HepG2 (cell line): ENCODE data around the gene PRR29. TPM values are rescaled to one million over a fixed set of nuclear protein-coding genes. Genes with fewer than 3 reads are reported as not detected.
A peak's percentile ranks its signal among the peaks of the same experiment; 100 is the strongest.

Source experiments
- ARNT ChIP-seq: fragments of 450-650 bp; IDR thresholded peaks from 2 replicates; pipeline ENCODE4 v1.6.1; 2017
- FOXA3 ChIP-seq: IDR thresholded peaks from 2 replicates; pipeline ENCODE4 v1.6.1; 2016; ENCODE audit warnings: missing genetic modification reagents, missing compliant biosample characterization
- HES4 ChIP-seq: sonication (generic); formaldehyde crosslinking; IDR thresholded peaks from 2 replicates; pipeline ENCODE4 v1.9.0; 2021; ENCODE audit warnings: mild to moderate bottlenecking, missing genetic modification reagents, borderline replicate concordance
- HOXA5 ChIP-seq: sonication (generic); formaldehyde crosslinking; IDR thresholded peaks from 2 replicates; pipeline ENCODE4 v1.4.0; 2020; ENCODE audit warnings: missing genetic modification reagents
- MYC ChIP-seq: sonication (generic); formaldehyde crosslinking; IDR thresholded peaks from 2 replicates; pipeline ENCODE4 v1.9.0; 2021; ENCODE audit warnings: missing genetic modification reagents, borderline replicate concordance
- NFYC ChIP-seq: IDR thresholded peaks from 2 replicates; pipeline ENCODE4 v1.6.1; 2016; ENCODE audit warnings: missing genetic modification reagents, missing compliant biosample characterization
- PAF1 ChIP-seq: IDR thresholded peaks from 2 replicates; pipeline ENCODE4 v1.6.1; 2016; ENCODE audit warnings: missing genetic modification reagents, missing compliant biosample characterization
- RXRB ChIP-seq: IDR thresholded peaks from 2 replicates; pipeline ENCODE4 v1.6.1; 2016; ENCODE audit warnings: borderline replicate concordance, missing genetic modification reagents, missing compliant biosample characterization
- TBX2 ChIP-seq: sonication (generic); formaldehyde crosslinking; IDR thresholded peaks from 2 replicates; pipeline ENCODE4 v1.5.0; 2020; ENCODE audit warnings: missing genetic modification reagents, mild to moderate bottlenecking, borderline replicate concordance
- ZNF33A ChIP-seq: sonication (generic); formaldehyde crosslinking; IDR thresholded peaks from 2 replicates; pipeline ENCODE4 v1.5.1; 2020; ENCODE audit warnings: missing genetic modification reagents, mild to moderate bottlenecking, moderate library complexity, borderline replicate concordance
- ZNF350 ChIP-seq: sonication (generic); formaldehyde crosslinking; IDR thresholded peaks from 2 replicates; pipeline ENCODE4 v1.4.0; 2020; ENCODE audit warnings: mild to moderate bottlenecking, low read depth, missing genetic modification reagents, borderline replicate concordance
- ZNF484 ChIP-seq: sonication (generic); formaldehyde crosslinking; IDR thresholded peaks from 2 replicates; pipeline ENCODE4 v1.5.1; 2020; ENCODE audit warnings: mild to moderate bottlenecking, low read depth, missing genetic modification reagents, borderline replicate concordance
- ZNF501 ChIP-seq: sonication (generic); formaldehyde crosslinking; IDR thresholded peaks from 2 replicates; pipeline ENCODE4 v1.5.1; 2020; ENCODE audit warnings: mild to moderate bottlenecking, moderate library complexity, missing genetic modification reagents
- ZNF724P ChIP-seq: sonication (generic); formaldehyde crosslinking; IDR thresholded peaks from 2 replicates; pipeline ENCODE4 v1.8.0; 2022; ENCODE audit warnings: missing genetic modification reagents, borderline replicate concordance
- polyA plus RNA-seq, 8 experiments: library from polyadenylated mRNA; depleted of rRNA in 3 of 8; stranded (reverse) in 7 of 8; unstranded in 1 of 8; fragments of >200 nt; fragmentation: Illumina TruSeq in 4 of 8; extraction: Trizol in 4 of 8; gene quantifications; 2 replicates each; pipeline versions ENCODE4 v1.2.1 to v1.2.3, GENCODE V29; 2011 to 2016; ENCODE audit warnings: low read depth in 4 of 8, missing spikeins in 1 of 8, mixed read lengths in 1 of 8; ENCODE audit not compliant: insufficient read depth in 1 of 8
- total RNA-seq, 5 experiments: library from RNA; depleted of rRNA; stranded (reverse); fragments of >200 nt; fragmentation: Illumina TruSeq; extraction: Trizol; gene quantifications; 2 replicates each; pipeline ENCODE4 v1.2.3, GENCODE V29; 2016; ENCODE audit warnings: low read depth in 1 of 5
- TF ChIP-seq, protein P1 (sequence below): IDR thresholded peaks from 2 replicates; pipeline ENCODE4 v1.6.1; 2016; ENCODE audit warnings: low read depth, missing genetic modification reagents, missing compliant biosample characterization
- TF ChIP-seq, protein P2 (sequence below): sonication (generic); formaldehyde crosslinking; conservative IDR thresholded peaks from 2 replicates; pipeline ENCODE4 v1.5.0; 2020; ENCODE audit warnings: missing genetic modification reagents
- TF ChIP-seq, protein P3 (sequence below): sonication (generic); formaldehyde crosslinking; IDR thresholded peaks from 2 replicates; pipeline ENCODE4 v1.8.1; 2022; ENCODE audit warnings: low read depth, mild to moderate bottlenecking, missing genetic modification reagents
- TF ChIP-seq, protein P4 (sequence below): sonication (generic); formaldehyde crosslinking; IDR thresholded peaks from 2 replicates; pipeline ENCODE4 v1.5.0; 2020; ENCODE audit warnings: mild to moderate bottlenecking, missing genetic modification reagents

PRR29 gene
- total and polyA plus RNA-seq, 2 of the 13 experiments (the other 11 are each of a cell fraction or from before 2014, with no cell fraction given) = 0.07 to 0.20 TPM

DNA sequence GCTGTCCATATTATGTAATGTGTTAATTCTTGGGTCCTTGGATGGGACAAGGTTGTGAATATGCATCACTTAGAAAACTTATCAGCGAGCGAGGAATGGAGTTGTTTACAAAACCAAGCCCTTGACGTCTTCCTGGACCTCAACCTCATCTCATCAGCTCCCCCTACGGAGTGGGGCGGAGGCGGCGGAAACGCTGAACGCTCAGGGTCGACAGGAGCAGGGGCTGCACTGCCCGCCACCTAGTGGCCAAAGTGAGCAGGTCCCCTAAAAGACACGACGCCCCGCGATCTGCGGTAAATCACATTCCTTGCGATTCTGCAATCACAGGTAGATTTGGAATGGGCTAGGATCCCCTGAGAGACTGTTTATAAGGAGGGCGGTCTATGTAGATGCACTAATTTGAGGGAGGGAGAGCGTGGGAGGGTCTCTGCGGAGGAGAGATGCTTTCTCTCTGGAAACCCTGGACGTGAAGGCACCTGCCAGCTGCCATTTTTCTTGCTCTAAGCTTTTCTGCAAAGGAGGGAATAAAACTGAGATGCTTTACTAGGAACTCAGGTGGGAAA is 27.7 kb downstream of the PRR29 start (continued):
- TF ChIP-seq, protein P1, sequence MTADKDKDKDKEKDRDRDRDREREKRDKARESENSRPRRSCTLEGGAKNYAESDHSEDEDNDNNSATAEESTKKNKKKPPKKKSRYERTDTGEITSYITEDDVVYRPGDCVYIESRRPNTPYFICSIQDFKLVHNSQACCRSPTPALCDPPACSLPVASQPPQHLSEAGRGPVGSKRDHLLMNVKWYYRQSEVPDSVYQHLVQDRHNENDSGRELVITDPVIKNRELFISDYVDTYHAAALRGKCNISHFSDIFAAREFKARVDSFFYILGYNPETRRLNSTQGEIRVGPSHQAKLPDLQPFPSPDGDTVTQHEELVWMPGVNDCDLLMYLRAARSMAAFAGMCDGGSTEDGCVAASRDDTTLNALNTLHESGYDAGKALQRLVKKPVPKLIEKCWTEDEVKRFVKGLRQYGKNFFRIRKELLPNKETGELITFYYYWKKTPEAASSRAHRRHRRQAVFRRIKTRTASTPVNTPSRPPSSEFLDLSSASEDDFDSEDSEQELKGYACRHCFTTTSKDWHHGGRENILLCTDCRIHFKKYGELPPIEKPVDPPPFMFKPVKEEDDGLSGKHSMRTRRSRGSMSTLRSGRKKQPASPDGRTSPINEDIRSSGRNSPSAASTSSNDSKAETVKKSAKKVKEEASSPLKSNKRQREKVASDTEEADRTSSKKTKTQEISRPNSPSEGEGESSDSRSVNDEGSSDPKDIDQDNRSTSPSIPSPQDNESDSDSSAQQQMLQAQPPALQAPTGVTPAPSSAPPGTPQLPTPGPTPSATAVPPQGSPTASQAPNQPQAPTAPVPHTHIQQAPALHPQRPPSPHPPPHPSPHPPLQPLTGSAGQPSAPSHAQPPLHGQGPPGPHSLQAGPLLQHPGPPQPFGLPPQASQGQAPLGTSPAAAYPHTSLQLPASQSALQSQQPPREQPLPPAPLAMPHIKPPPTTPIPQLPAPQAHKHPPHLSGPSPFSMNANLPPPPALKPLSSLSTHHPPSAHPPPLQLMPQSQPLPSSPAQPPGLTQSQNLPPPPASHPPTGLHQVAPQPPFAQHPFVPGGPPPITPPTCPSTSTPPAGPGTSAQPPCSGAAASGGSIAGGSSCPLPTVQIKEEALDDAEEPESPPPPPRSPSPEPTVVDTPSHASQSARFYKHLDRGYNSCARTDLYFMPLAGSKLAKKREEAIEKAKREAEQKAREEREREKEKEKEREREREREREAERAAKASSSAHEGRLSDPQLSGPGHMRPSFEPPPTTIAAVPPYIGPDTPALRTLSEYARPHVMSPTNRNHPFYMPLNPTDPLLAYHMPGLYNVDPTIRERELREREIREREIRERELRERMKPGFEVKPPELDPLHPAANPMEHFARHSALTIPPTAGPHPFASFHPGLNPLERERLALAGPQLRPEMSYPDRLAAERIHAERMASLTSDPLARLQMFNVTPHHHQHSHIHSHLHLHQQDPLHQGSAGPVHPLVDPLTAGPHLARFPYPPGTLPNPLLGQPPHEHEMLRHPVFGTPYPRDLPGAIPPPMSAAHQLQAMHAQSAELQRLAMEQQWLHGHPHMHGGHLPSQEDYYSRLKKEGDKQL (CRISPR knock-in tag) = no peak
- no peak for TF ChIP-seq ZNF724P (CRISPR knock-in tag)
- 0 out of 2 replicates have a peak, but pooled peaks have one; percentile 47 for TF ChIP-seq HOXA5 (CRISPR knock-in tag)
- TF ChIP-seq, protein P2, sequence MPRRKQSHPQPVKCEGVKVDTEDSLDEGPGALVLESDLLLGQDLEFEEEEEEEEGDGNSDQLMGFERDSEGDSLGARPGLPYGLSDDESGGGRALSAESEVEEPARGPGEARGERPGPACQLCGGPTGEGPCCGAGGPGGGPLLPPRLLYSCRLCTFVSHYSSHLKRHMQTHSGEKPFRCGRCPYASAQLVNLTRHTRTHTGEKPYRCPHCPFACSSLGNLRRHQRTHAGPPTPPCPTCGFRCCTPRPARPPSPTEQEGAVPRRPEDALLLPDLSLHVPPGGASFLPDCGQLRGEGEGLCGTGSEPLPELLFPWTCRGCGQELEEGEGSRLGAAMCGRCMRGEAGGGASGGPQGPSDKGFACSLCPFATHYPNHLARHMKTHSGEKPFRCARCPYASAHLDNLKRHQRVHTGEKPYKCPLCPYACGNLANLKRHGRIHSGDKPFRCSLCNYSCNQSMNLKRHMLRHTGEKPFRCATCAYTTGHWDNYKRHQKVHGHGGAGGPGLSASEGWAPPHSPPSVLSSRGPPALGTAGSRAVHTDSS (CRISPR knock-in tag) = peak; percentile 82; the same call in 1 of the 2 replicates
- peak; percentile 49; the same call in 1 of the 2 replicates for TF ChIP-seq MYC (CRISPR knock-in tag)
- peak; percentile 78 for TF ChIP-seq FOXA3 (CRISPR knock-in tag)
- TF ChIP-seq RXRB = peak; percentile 38; the same call in 1 of the 2 replicates
- no peak for TF ChIP-seq PAF1 (CRISPR knock-in tag)
- TF ChIP-seq ZNF33A (CRISPR knock-in tag) = no peak
- no peak for TF ChIP-seq ZNF484 (CRISPR knock-in tag)
- peak; percentile 53; the same call in 1 of the 2 replicates for TF ChIP-seq ZNF350 (CRISPR knock-in tag)
- TF ChIP-seq ZNF501 (CRISPR knock-in tag) = peak; percentile 76; the same call in 1 of the 2 replicates
- TF ChIP-seq, protein P3, sequence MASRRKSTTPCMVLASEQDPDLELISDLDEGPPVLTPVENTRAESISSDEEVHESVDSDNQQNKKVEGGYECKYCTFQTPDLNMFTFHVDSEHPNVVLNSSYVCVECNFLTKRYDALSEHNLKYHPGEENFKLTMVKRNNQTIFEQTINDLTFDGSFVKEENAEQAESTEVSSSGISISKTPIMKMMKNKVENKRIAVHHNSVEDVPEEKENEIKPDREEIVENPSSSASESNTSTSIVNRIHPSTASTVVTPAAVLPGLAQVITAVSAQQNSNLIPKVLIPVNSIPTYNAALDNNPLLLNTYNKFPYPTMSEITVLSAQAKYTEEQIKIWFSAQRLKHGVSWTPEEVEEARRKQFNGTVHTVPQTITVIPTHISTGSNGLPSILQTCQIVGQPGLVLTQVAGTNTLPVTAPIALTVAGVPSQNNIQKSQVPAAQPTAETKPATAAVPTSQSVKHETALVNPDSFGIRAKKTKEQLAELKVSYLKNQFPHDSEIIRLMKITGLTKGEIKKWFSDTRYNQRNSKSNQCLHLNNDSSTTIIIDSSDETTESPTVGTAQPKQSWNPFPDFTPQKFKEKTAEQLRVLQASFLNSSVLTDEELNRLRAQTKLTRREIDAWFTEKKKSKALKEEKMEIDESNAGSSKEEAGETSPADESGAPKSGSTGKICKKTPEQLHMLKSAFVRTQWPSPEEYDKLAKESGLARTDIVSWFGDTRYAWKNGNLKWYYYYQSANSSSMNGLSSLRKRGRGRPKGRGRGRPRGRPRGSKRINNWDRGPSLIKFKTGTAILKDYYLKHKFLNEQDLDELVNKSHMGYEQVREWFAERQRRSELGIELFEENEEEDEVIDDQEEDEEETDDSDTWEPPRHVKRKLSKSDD (CRISPR knock-in tag) = no peak
- TF ChIP-seq NFYC (CRISPR knock-in tag) = peak; percentile 33; the same call in 1 of the 2 replicates
- no peak for TF ChIP-seq ARNT
- TF ChIP-seq, protein P4, sequence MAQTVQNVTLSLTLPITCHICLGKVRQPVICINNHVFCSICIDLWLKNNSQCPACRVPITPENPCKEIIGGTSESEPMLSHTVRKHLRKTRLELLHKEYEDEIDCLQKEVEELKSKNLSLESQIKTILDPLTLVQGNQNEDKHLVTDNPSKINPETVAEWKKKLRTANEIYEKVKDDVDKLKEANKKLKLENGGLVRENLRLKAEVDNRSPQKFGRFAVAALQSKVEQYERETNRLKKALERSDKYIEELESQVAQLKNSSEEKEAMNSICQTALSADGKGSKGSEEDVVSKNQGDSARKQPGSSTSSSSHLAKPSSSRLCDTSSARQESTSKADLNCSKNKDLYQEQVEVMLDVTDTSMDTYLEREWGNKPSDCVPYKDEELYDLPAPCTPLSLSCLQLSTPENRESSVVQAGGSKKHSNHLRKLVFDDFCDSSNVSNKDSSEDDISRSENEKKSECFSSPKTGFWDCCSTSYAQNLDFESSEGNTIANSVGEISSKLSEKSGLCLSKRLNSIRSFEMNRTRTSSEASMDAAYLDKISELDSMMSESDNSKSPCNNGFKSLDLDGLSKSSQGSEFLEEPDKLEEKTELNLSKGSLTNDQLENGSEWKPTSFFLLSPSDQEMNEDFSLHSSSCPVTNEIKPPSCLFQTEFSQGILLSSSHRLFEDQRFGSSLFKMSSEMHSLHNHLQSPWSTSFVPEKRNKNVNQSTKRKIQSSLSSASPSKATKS (CRISPR knock-in tag) = no peak
- no peak for TF ChIP-seq HES4
- peak; percentile 10; the same call in 1 of the 2 replicates for TF ChIP-seq TBX2 (CRISPR knock-in tag)
